ENCODE data around the gene PARL.

The PARL gene

GRCh38 chr3:183854318-183855035 lies 30.2 kb downstream of the PARL start:
- Histone ChIP-seq H3K4me3 (replicated peaks; ENCODE audit: low read depth, low read length) (no peak overlapping the region), H3K36me3 (ENCODE audit: control insufficient read depth, insufficient read depth, low read length) (peaks cover 7% of the 10 kb centered on the region), H3K27me3 (replicated peaks; ENCODE audit: control insufficient read depth, insufficient read depth, low read length) (no peaks in the 10 kb centered on the region)
- TF ChIP-seq CTCF (IDR thresholded peaks at IDR 0.05; ENCODE audit: insufficient read depth, low read length, poor library complexity, severe bottlenecking) = no peak
- no peak for DNase-seq (ENCODE audit: extremely low read depth, insufficient read length)

DNA sequence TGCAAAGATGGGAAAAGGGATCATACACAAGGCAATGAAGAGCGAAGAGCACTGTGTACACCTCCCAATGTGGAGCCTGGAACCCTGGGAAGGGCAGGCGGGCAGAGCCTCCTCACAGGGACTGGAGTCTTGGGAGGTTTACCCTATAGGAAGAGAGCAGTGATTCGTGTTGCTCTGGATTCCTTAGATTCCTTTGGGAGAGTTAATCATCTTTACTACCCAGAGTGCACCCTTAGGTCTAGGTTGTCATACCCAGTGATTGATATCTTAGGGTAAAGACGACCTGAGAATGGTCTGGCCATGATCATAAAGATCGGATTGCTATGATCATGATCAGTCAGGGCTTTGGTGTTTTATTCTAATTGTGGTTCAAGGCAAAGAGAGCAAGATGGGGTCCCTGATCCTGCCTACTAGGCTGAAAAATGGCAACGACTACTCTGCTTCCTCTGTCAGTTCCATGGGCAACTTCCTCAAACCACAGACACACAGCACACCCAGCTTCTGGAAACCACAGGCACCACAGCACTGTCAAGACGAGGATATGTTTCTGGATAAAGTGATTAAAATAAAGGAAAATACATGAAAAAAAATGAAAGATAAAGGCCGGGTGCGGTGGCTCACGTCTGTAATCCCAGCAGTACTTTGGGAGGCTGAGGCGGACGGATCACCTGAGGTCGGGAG lies 38.9 kb downstream of the PARL start:
- Histone ChIP-seq H3K4me3 (replicated peaks; ENCODE audit: low read depth, low read length) (no peak overlapping the region), H3K36me3 (ENCODE audit: control insufficient read depth, insufficient read depth, low read length) (peaks cover 10% of the 10 kb centered on the region)
- DNase-seq (ENCODE audit: extremely low read depth, insufficient read length) = no peak

GRCh38 chr3:183845090-183845489 lies 39.6 kb downstream of the PARL start:
- TF ChIP-seq CTCF (IDR thresholded peaks at IDR 0.05; ENCODE audit: insufficient read depth, low read length, poor library complexity, severe bottlenecking) = no peak
- peaks cover 10% of the 10 kb centered on the region for H3K36me3 ChIP-seq (ENCODE audit: control insufficient read depth, insufficient read depth, low read length)
- DNase-seq (ENCODE audit: extremely low read depth, insufficient read length) = no peak
- no peaks in the 10 kb centered on the region for H3K27me3 ChIP-seq (replicated peaks; ENCODE audit: control insufficient read depth, insufficient read depth, low read length)
- H3K4me3 ChIP-seq (replicated peaks; ENCODE audit: low read depth, low read length) = no peak overlapping the region

More for the DNA sequence above, 38.9 kb downstream of the PARL start:
- TF ChIP-seq CTCF (IDR thresholded peaks at IDR 0.05; ENCODE audit: insufficient read depth, low read length, poor library complexity, severe bottlenecking) = no peak
- H3K27me3 ChIP-seq (replicated peaks; ENCODE audit: control insufficient read depth, insufficient read depth, low read length) = no peaks in the 10 kb centered on the region

GRCh38 chr3:183844606-183845005 lies 40.1 kb downstream of the PARL start:
- DNase-seq (ENCODE audit: extremely low read depth, insufficient read length) = no peak
- no peak for TF ChIP-seq CTCF (IDR thresholded peaks at IDR 0.05; ENCODE audit: insufficient read depth, low read length, poor library complexity, severe bottlenecking)
- no peaks in the 10 kb centered on the region for H3K27me3 ChIP-seq (replicated peaks; ENCODE audit: control insufficient read depth, insufficient read depth, low read length)
- H3K36me3 ChIP-seq (ENCODE audit: control insufficient read depth, insufficient read depth, low read length) = peaks cover 9% of the 10 kb centered on the region
- no peak overlapping the region for H3K4me3 ChIP-seq (replicated peaks; ENCODE audit: low read depth, low read length)

- H3K27me3 ChIP-seq (replicated peaks; ENCODE audit: control insufficient read depth, insufficient read depth, low read length) = no peaks in the 10 kb centered on the region
- peaks cover 5% of the 10 kb centered on the region for H3K36me3 ChIP-seq (ENCODE audit: control insufficient read depth, insufficient read depth, low read length)
- DNase-seq (ENCODE audit: extremely low read depth, insufficient read length) = no peak
- TF ChIP-seq CTCF (IDR thresholded peaks at IDR 0.05; ENCODE audit: insufficient read depth, low read length, poor library complexity, severe bottlenecking) = no peak
- H3K4me3 ChIP-seq (replicated peaks; ENCODE audit: low read depth, low read length) = no peak overlapping the region
Measured at GRCh38 chr3:183839751-183840150, 44.9 kb downstream of the PARL start.
